ENCODE measurements around the gene HUWE1. TPM values are rescaled to one million over a fixed set of nuclear protein-coding genes. Genes with fewer than 3 reads are reported as not detected.

Gene HUWE1
- polyA plus RNA-seq, 1 experiment: 57.5 TPM

DNA sequence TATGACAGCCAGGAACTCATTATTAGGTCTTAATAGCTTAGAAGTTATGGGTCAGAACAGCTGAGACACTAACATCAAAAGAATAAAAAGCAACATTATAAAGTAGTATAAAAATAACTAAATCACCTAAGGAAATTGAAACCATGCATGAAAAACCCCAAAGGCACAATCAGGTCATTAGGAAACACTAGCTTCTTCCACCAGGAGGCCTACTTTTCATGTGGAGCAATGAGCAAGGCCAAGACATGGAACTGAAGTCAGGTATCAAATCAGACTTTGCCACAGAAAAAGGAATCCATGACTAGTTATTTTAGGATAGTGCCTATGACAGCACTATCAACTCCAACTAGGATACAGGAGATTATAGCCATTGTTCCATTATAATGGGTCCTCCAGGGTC lies 7.9 kb downstream of the HUWE1 start:
- Histone ChIP-seq H3K36me3 (ENCODE audit: control insufficient read depth, insufficient read depth, low read length) (peaks cover 1% of the 10 kb centered on the region; the same call in 1 of the 2 replicates), H3K4me3 (ENCODE audit: low read depth, low read length) (no peak overlapping the region), H3K27me3 (ENCODE audit: control insufficient read depth, insufficient read depth, low read length) (no peaks in the 10 kb centered on the region)
- TF ChIP-seq, protein P1, sequence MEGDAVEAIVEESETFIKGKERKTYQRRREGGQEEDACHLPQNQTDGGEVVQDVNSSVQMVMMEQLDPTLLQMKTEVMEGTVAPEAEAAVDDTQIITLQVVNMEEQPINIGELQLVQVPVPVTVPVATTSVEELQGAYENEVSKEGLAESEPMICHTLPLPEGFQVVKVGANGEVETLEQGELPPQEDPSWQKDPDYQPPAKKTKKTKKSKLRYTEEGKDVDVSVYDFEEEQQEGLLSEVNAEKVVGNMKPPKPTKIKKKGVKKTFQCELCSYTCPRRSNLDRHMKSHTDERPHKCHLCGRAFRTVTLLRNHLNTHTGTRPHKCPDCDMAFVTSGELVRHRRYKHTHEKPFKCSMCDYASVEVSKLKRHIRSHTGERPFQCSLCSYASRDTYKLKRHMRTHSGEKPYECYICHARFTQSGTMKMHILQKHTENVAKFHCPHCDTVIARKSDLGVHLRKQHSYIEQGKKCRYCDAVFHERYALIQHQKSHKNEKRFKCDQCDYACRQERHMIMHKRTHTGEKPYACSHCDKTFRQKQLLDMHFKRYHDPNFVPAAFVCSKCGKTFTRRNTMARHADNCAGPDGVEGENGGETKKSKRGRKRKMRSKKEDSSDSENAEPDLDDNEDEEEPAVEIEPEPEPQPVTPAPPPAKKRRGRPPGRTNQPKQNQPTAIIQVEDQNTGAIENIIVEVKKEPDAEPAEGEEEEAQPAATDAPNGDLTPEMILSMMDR (IDR thresholded peaks at IDR 0.05; ENCODE audit: insufficient read depth, low read depth, low read length): no peak
- ChIA-PET POLR2A (no interaction called here), CTCF (no interaction called here)
- DNase-seq (ENCODE audit: low read depth): no peak

DNA sequence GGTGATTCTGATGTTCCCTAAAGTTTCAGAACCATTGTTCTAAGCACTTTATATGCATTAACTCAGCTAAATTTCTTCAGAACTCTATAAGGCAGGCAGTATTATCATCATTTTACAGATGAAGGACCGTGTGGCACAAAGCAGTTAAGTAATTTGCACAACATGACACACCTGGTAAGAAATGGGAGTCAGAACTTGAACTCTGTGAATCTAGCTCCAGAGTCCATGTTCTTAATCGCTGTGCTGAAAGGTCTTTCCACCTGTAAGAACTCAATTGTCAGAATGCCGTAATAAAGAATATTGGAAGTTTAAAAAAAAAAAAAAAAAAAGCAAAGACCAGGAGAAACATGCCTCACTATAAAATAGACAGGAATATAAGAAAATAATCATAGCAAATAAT lies 9.2 kb downstream of the HUWE1 start:
- H3K27me3 ChIP-seq (ENCODE audit: control insufficient read depth, insufficient read depth, low read length): no peaks in the 10 kb centered on the region
- ChIA-PET CTCF (no interaction called here), POLR2A (no interaction called here)
- no peak overlapping the region for H3K4me3 ChIP-seq (ENCODE audit: low read depth, low read length)
- TF ChIP-seq, protein P1 (IDR thresholded peaks at IDR 0.05; ENCODE audit: insufficient read depth, low read depth, low read length): no peak
- H3K36me3 ChIP-seq (ENCODE audit: control insufficient read depth, insufficient read depth, low read length): peaks cover 1% of the 10 kb centered on the region; the same call in 1 of the 2 replicates
- no peak for DNase-seq (ENCODE audit: low read depth)

DNA sequence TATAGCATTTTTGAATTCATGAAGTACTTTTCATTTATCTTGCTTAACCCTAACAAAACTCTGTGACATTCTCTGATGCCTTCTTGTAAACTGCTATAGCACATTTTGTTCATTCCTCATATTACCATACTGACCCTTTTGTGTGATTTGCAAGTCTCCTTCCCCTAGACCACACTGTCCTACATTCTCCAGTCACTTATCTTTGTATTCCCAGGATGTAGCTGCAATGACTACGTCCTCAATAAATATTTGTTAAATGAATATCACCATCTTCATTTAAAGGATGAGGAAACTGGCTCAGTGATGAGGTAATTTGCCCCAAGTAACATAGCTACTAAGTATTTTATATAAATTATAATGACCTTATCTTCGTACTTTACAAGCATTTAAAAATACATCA lies 11.9 kb downstream of the HUWE1 start:
- Histone ChIP-seq H3K36me3 (ENCODE audit: control insufficient read depth, insufficient read depth, low read length) (peaks cover 1% of the 10 kb centered on the region; the same call in 1 of the 2 replicates), H3K4me3 (ENCODE audit: low read depth, low read length) (no peak overlapping the region), H3K27me3 (ENCODE audit: control insufficient read depth, insufficient read depth, low read length) (no peaks in the 10 kb centered on the region)
- no peak for DNase-seq (ENCODE audit: low read depth)
- ChIA-PET CTCF (no interaction called here), POLR2A (no interaction called here)
- TF ChIP-seq, protein P1 (IDR thresholded peaks at IDR 0.05; ENCODE audit: insufficient read depth, low read depth, low read length): no peak

- DNase-seq (ENCODE audit: low read depth): no peak
- Histone ChIP-seq H3K27me3 (ENCODE audit: control insufficient read depth, insufficient read depth, low read length) (no peaks in the 10 kb centered on the region), H3K4me3 (ENCODE audit: low read depth, low read length) (no peak overlapping the region), H3K36me3 (ENCODE audit: control insufficient read depth, insufficient read depth, low read length) (no peaks in the 10 kb centered on the region)
- ChIA-PET POLR2A (no interaction called here), CTCF (no interaction called here)
- TF ChIP-seq, protein P1 (IDR thresholded peaks at IDR 0.05; ENCODE audit: insufficient read depth, low read depth, low read length): no peak
These were observed 17.3 kb downstream of the HUWE1 start for GRCh38 chrX:53669258-53669657.

DNA sequence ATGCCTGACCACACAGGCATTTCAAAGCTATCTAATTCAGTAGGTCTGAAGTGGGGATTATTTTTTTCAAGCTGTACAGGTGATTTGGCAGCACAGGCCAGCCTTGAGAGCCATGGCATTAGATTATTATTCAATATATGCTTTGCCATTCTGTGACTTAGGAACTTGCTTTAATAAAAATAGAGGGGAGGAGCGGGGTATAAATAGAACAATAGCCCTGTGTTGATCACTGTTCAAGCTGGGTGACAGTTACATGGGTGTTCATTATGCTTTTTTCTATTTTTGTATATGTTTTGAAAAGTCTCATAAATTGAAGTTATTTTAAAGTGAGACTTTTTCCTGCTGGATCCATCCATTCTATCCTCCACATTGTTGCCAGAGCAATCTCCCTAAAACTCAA lies 20.3 kb downstream of the HUWE1 start:
- CTCF ChIA-PET: no interaction called here

More for the DNA sequence above, 20.3 kb downstream of the HUWE1 start:
- H3K4me3 ChIP-seq (ENCODE audit: low read depth, low read length): no peak overlapping the region
- no peaks in the 10 kb centered on the region for H3K27me3 ChIP-seq (ENCODE audit: control insufficient read depth, insufficient read depth, low read length)
- POLR2A ChIA-PET: no interaction called here
- TF ChIP-seq, protein P1 (IDR thresholded peaks at IDR 0.05; ENCODE audit: insufficient read depth, low read depth, low read length): no peak
- no peaks in the 10 kb centered on the region for H3K36me3 ChIP-seq (ENCODE audit: control insufficient read depth, insufficient read depth, low read length)
- no peak for DNase-seq (ENCODE audit: low read depth)

Measured in BJ (cell line).